Fibroblast of the conjunctiva (primary cell): Measurements from ENCODE around the gene LAMB3.

Source experiments
- DNase-seq: peaks from one replicate; pipeline ENCODE4 v3.0.0-alpha.2; 2010; ENCODE audit warnings: low read depth

Gene LAMB3

DNA sequence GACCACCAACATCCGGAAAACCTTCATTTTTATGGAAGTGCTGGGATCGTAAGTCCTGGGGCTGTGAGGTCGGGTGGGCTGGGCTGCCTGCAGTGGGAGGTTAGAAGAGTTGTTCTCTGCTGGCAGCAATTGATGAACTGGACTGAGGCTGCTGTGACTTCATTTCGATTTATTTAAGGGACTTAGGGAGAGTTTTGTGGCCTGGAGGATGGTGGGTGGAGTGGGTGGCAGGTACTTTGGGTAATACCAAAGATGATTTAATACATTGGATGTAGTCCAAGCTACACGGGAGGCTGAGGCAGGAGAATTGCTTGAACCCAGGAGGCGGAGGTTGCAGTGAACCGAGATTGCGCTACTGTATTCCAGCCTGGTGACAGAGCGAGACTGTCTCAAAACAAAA is 57.2 kb downstream of the LAMB3 start:
- DNase-seq = no peak

DNA sequence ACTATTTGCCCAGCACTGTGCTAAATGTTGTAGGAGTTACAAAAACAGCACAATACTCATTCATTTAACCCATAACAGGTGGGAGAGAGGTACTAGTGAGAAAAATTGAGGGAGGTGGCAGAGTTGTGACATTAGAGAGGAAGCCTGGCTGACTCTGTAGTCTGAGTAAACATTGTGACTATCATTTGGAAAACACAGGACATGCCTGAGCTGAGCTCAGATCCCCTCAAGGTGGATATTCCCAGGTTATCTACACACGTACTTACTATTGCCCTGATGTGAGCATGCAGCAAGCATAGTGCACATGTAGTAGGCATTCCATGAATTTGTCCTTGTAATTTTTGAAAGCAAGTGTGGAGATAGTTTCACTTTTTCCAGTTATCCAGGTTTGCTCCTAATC is 57.8 kb downstream of the LAMB3 start:
- DNase-seq = no peak

DNA sequence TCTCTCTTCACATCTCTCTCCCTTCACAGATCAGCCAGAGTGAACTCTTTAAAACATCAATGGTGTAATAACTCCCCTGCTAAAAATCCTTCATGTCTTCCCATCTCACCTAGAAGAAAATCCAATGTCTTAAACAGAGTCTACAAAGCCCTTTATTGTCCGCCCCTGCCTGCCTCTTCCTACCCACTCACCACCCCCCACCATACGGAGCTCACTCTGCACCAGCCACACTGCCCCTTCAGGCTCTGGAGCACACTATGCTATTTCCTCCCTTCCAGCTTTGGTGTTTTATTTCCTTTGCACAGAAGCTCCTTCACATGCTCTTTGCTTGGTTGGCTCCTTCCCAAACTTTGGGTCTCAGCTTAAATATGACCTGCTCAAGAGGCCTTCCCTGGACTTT is 58.5 kb downstream of the LAMB3 start:
- DNase-seq = no peak

- peak; percentile 6 for DNase-seq
These were observed 61.8 kb downstream of the LAMB3 start for GRCh38 chr1:209590405-209590804.

GRCh38 chr1:209589863-209590262 is 62.4 kb downstream of the LAMB3 start:
- DNase-seq = no peak

- no peak for DNase-seq
These were observed 62.8 kb downstream of the LAMB3 start for GRCh38 chr1:209589440-209589839.

DNA sequence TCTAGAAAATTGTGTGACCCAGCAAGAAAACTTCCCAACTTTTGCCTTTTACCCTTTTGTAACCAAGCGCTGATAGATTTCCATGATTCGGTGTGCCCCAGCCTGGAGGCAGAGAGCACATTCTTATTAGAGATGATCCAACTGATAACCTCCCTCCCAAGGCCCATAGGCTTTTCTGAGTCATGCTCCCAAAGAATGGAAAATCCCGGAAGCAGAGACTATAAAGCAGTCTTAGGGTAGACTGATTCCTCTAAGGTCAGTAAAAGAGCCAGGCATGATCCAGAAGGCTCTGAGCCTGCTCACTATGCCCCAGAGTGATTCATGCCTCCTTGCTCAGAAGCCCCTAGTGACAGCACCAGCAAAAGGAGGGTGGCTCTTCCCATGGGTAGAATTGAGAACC is 64.4 kb downstream of the LAMB3 start:
- no peak for DNase-seq

DNA sequence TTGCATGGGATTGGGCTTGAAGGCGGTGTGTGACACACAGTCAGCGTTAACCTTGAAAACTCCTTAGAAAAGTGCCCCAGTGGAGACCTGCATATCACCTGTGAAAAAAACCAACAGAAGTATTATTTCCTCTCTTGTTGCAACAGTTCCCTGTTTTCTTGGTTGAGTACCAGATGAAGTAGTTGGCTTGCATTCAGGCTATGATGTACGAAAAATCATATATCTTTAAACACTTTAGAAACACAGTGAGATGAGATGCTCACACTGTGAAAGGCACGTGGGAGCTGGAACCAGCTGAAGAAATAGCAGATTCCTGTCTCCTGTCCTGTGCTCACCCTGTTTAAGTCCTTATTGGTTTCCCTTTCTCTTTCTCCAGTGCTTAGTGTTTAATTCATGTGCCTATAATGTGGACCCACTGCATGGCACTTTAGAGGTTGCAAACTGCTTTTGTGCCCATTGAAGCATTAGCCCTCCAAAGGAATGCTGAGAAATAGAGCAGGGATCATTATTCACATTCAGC is 65.9 kb downstream of the LAMB3 start:
- no peak for DNase-seq

DNA sequence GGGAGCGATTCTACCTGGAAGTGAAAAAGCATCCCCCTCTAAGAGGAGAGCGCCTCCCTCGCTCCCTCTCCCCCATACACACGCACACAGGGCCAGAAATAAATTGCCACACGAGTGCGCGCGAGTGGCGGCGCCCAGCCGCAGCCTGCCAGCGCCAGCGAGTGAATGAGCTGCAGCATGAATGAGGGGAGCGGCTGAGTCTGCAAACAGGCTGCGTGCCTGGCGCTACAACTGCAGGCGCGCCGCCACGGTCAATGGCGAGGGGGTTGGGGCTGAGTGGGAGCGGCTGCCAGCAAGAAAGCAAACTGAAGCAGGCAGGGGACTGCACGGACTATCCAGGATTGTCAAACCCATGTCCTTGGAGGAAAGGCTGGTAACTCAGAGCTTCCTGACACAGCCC is 66.6 kb downstream of the LAMB3 start:
- no peak for DNase-seq

DNA sequence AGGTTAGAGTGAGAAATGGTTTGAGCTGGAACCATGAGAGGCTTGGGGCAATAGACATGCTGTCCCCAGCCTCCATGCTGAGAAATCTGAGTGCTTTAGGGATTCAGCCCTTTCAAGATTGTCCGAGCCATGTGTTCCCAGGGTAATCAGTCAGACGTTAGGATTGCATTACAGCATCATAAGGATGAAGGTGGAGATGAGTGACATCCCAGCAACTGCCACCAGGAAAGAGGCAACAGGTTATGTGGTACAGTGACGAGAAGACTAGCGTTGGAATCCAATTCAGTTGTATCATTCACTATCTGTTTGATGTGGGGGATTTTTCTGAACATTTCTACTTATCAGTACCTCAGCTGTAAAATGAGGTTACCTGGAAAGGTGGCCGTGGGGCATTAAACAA is 67.0 kb downstream of the LAMB3 start:
- no peak for DNase-seq

- no peak for DNase-seq
These were observed 68.0 kb downstream of the LAMB3 start for GRCh38 chr1:209584231-209584672.

DNA sequence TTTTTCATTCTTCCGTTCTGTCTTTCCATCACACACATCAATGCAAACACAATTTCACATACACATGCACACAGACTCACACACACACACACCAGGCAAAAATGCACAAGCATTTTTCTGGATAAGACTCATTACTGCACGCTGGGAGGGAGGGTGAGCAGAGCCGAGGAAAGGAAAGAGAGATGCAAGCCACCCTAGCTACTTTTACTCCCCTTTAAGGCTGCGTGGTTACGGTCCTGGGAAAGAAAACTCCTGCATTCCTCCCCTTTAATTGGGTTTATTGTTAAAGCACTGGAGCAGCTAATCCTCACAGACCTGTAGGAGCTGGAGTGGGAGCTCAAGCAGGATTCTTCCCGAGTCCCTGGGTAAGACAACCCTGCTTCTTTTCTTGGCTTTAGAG is 68.8 kb downstream of the LAMB3 start, which contains the start of gene CAMK1G:
CAMK1G (plus strand) TSS at position 307 of the 400 bp plus-strand sequence. CDS start 11,270 bp downstream, outside the sequence.
- no peak for DNase-seq

- no peak for DNase-seq
These were observed 71.6 kb downstream of the LAMB3 start for GRCh38 chr1:209580577-209580976.

DNA sequence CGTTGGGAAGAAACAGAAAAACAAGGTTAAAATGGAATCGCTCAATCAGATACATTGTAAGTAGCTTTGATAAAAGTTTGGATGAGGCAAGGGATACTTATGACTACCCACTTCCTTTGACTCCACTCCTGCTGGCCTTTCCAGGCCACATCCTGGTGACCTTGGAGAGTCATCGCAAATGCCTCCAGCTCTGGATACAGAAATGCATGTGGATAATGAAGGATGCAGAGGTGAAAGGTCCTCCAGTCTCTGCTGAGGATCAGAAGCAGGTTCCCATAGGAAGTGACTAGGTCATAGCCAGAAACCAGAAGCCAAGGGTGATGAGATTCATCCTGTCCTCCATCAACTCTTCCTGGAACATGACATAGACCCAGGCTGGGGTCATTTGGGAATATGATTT is 74.9 kb downstream of the LAMB3 start:
- no peak for DNase-seq

GRCh38 chr1:209576392-209577197 is 75.6 kb downstream of the LAMB3 start:
- peak; percentile 31 for DNase-seq

DNA sequence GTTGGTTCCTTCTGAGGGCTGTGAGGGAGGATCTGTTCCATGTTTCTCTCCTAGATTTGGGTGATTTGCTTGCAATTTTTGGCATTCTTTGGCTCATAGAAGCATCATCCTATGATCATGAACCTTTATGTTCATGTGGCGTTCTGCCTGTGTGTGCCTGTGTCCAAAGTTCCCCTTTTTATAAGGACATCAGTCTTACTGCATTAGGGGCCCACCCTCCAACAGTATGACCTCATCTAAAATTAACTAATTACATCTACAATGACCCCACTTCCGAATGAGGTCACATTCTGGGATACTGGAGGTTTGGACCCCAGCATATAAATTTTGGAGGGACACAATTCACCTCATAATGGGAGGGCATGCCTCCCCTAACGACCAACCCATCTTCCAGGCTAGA is 81.5 kb downstream of the LAMB3 start:
- DNase-seq = no peak

GRCh38 chr1:209569455-209570207 is 82.6 kb downstream of the LAMB3 start:
- DNase-seq = peak; percentile 63

- DNase-seq = no peak
These were observed 84.5 kb downstream of the LAMB3 start for GRCh38 chr1:209567698-209568175.

- peak; percentile 65 for DNase-seq
These were observed 86.2 kb downstream of the LAMB3 start for GRCh38 chr1:209565759-209566678.
